ENCODE measurements around the gene MYT1. TPM values are rescaled to one million over a fixed set of nuclear protein-coding genes. Genes with fewer than 3 reads are reported as not detected.

MYT1 gene
- polyA plus RNA-seq, 1 of the 3 experiments (the other 2 are of a cell fraction): 0.10 TPM

DNA sequence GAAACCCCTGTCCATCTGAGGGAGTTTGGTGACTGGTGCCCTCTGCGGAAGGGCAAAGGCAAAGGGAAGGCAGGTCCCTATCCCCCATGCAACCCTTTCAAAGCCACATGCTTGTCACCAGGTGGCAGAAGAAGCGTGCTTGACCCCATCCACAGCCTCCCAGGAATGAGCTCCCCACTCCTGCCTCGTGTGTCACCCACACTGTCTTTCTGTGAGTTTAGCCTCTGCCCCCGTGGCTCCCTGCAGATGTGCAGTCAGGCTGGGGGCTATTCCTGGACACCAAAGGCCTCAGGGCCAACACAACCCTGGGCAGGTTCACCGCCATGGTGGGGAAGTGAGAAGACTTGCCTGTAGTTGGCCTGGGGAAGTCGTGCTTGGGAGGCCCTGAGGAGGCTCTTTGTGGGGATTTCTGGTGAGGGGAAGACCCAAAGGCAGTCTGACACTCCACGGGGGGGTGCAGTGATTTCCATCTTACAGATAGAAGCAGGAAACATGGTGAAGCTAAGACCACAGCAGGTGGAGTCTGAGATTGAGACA is 74.7 kb downstream of the MYT1 start:
- H3K9ac ChIP-seq: no peak overlapping the region
- no peak overlapping the region for H3K27ac ChIP-seq (ENCODE audit: low read depth in 2 of 2, low read length in 1 of 2)
- no peak overlapping the region for H3K4me3 ChIP-seq (ENCODE audit: low read depth in 2 of 2, low read length in 1 of 2)
- H3F3A ChIP-seq (replicated peaks; ENCODE audit: insufficient read depth): no peaks in the 10 kb centered on the region
- H3K27me3 ChIP-seq (ENCODE audit: insufficient read depth): peaks cover 4% of the 10 kb centered on the region; the same call in 1 of the 2 replicates
- POLR2A ChIA-PET: no interaction called here
- TF ChIP-seq GABPA (IDR thresholded peaks at IDR 0.05; ENCODE audit: low read depth) (no peak), SMC3 (IDR thresholded peaks at IDR 0.05; ENCODE audit: low read depth, low read length) (no peak), EZH2phosphoT487 (IDR thresholded peaks at IDR 0.05; ENCODE audit: borderline replicate concordance, low read depth) (no peak), CHD2 (IDR thresholded peaks at IDR 0.05; ENCODE audit: low read length, partially characterized antibody) (no peak), EP300 (IDR thresholded peaks at IDR 0.05; ENCODE audit: borderline replicate concordance in 1 of 2, low read depth in 1 of 2, low read length in 1 of 2) (no peak), RCOR1 (IDR thresholded peaks at IDR 0.05; ENCODE audit: low read length) (no peak), RFX5 (IDR thresholded peaks at IDR 0.05; ENCODE audit: low read length) (no peak), NFIC (IDR thresholded peaks at IDR 0.05; ENCODE audit: borderline replicate concordance) (no peak), YY1 (IDR thresholded peaks at IDR 0.05; ENCODE audit: low read depth) (no peak), RXRA (IDR thresholded peaks at IDR 0.05; ENCODE audit: borderline replicate concordance, low read depth) (no peak)
- TF ChIP-seq, protein P1, sequence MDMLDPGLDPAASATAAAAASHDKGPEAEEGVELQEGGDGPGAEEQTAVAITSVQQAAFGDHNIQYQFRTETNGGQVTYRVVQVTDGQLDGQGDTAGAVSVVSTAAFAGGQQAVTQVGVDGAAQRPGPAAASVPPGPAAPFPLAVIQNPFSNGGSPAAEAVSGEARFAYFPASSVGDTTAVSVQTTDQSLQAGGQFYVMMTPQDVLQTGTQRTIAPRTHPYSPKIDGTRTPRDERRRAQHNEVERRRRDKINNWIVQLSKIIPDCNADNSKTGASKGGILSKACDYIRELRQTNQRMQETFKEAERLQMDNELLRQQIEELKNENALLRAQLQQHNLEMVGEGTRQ (IDR thresholded peaks at IDR 0.05; ENCODE audit: borderline replicate concordance, low read depth, low read length): no peak
- TF ChIP-seq, protein P2, sequence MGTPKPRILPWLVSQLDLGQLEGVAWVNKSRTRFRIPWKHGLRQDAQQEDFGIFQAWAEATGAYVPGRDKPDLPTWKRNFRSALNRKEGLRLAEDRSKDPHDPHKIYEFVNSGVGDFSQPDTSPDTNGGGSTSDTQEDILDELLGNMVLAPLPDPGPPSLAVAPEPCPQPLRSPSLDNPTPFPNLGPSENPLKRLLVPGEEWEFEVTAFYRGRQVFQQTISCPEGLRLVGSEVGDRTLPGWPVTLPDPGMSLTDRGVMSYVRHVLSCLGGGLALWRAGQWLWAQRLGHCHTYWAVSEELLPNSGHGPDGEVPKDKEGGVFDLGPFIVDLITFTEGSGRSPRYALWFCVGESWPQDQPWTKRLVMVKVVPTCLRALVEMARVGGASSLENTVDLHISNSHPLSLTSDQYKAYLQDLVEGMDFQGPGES (IDR thresholded peaks at IDR 0.05; ENCODE audit: low read depth, low read length): no peak
- TF ChIP-seq, protein P3, sequence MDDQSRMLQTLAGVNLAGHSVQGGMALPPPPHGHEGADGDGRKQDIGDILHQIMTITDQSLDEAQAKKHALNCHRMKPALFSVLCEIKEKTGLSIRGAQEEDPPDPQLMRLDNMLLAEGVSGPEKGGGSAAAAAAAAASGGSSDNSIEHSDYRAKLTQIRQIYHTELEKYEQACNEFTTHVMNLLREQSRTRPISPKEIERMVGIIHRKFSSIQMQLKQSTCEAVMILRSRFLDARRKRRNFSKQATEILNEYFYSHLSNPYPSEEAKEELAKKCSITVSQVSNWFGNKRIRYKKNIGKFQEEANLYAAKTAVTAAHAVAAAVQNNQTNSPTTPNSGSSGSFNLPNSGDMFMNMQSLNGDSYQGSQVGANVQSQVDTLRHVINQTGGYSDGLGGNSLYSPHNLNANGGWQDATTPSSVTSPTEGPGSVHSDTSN (IDR thresholded peaks at IDR 0.05): no peak
- TF ChIP-seq, protein P4, sequence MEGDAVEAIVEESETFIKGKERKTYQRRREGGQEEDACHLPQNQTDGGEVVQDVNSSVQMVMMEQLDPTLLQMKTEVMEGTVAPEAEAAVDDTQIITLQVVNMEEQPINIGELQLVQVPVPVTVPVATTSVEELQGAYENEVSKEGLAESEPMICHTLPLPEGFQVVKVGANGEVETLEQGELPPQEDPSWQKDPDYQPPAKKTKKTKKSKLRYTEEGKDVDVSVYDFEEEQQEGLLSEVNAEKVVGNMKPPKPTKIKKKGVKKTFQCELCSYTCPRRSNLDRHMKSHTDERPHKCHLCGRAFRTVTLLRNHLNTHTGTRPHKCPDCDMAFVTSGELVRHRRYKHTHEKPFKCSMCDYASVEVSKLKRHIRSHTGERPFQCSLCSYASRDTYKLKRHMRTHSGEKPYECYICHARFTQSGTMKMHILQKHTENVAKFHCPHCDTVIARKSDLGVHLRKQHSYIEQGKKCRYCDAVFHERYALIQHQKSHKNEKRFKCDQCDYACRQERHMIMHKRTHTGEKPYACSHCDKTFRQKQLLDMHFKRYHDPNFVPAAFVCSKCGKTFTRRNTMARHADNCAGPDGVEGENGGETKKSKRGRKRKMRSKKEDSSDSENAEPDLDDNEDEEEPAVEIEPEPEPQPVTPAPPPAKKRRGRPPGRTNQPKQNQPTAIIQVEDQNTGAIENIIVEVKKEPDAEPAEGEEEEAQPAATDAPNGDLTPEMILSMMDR (IDR thresholded peaks at IDR 0.05): no peak
- TF ChIP-seq, protein P5, sequence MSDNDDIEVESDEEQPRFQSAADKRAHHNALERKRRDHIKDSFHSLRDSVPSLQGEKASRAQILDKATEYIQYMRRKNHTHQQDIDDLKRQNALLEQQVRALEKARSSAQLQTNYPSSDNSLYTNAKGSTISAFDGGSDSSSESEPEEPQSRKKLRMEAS (IDR thresholded peaks at IDR 0.05; ENCODE audit: low read depth): no peak
- DNase-seq: no peak
- no peak overlapping the region for H2AFZ ChIP-seq (ENCODE audit: low read depth)
- no peaks in the 10 kb centered on the region for H3K36me3 ChIP-seq (replicated peaks in 1 of 2; ENCODE audit: control insufficient read depth in 1 of 2, insufficient read depth in 2 of 2, low read length in 1 of 2)
- no peaks in the 10 kb centered on the region for H4K20me1 ChIP-seq (ENCODE audit: insufficient read depth)
- no peaks in the 10 kb centered on the region for H3K79me2 ChIP-seq (ENCODE audit: insufficient read depth)
- 50% methylated on average over 4 of the region's 7 CpGs for WGBS (ENCODE audit: low lambda C conversion rate)
- H3K4me2 ChIP-seq: no peak overlapping the region
- H3K9me2 ChIP-seq: no peaks in the 10 kb centered on the region
- H3K9me3 ChIP-seq: no peaks in the 10 kb centered on the region
- CTCF ChIA-PET: interaction anchor here (0.7 to 1.9 kb wide), 4 partner anchors 8 to 182 kb away, joined by 3 to 6 read pairs (median 4); partner anchors contain the start of gene PCMTD2
- H3K4me1 ChIP-seq (ENCODE audit: control insufficient read depth in 1 of 2, insufficient read depth in 2 of 2, low read depth in 1 of 2, low read length in 1 of 2): peaks cover 0 to 3% of the 10 kb centered on the region in 2 experiments; a peak in 1 of 4 replicates
